DOHH2 (cell line): ENCODE data around the gene INPPL1.
A peak's percentile ranks its signal among the peaks of the same experiment; 100 is the strongest.

Experiments
- H3F3A ChIP-seq: fragments of 200-600 bp; sonication (generic), shearing (Covaris generic); 2 replicates; pipeline ENCODE4 v1.6.0; 2016; ENCODE audit warnings: antibody characterized with exemption, mild to moderate bottlenecking; ENCODE audit not compliant: control insufficient read depth, insufficient read depth
- H3K27ac ChIP-seq: fragments of 200-600 bp; sonication (generic); 2 replicates; pipeline ENCODE4 v1.5.1; 2014; ENCODE audit warnings: low read depth, mild to moderate bottlenecking, low read length, moderate library complexity
- H3K27me3 ChIP-seq: fragments of 200-600 bp; sonication (generic); 2 replicates; pipeline ENCODE4 v1.6.1; 2014; ENCODE audit warnings: mild to moderate bottlenecking, low read length, mixed read lengths; ENCODE audit not compliant: control insufficient read depth
- H3K36me3 ChIP-seq: fragments of 200-600 bp; sonication (generic); 2 replicates; pipeline ENCODE4 v1.6.1; 2014; ENCODE audit warnings: mild to moderate bottlenecking, low read length, moderate library complexity, mixed read lengths; ENCODE audit not compliant: control insufficient read depth
- H3K4me1 ChIP-seq: fragments of 200-600 bp; sonication (generic); 2 replicates; pipeline ENCODE4 v1.6.1; 2014; ENCODE audit warnings: mild to moderate bottlenecking, low read length, mixed read lengths; ENCODE audit not compliant: control insufficient read depth
- H3K4me2 ChIP-seq: fragments of 200-600 bp; sonication (generic); 2 replicates; pipeline ENCODE4 v1.6.0; 2014; ENCODE audit warnings: mild to moderate bottlenecking, low read length, moderate library complexity
- H3K4me3 ChIP-seq: fragments of 200-600 bp; sonication (generic); 2 replicates; pipeline ENCODE4 v1.5.1; 2014; ENCODE audit warnings: mild to moderate bottlenecking, low read length, mixed read lengths
- H3K79me2 ChIP-seq: fragments of 200-600 bp; sonication (generic); 2 replicates; pipeline ENCODE4 v1.6.1; 2014; ENCODE audit warnings: mild to moderate bottlenecking, low read length, mixed read lengths; ENCODE audit not compliant: control insufficient read depth
- H3K9me2 ChIP-seq: fragments of 200-600 bp; sonication (generic); replicated peaks from 2 replicates; pipeline ENCODE4 v1.6.1; 2014; ENCODE audit warnings: mild to moderate bottlenecking, low read length, mixed read lengths; ENCODE audit not compliant: control insufficient read depth
- H3K9me3 ChIP-seq: fragments of 200-600 bp; sonication (generic); 2 replicates; pipeline ENCODE4 v1.6.1; 2014; ENCODE audit warnings: antibody characterized with exemption, low read length, mixed read lengths; ENCODE audit not compliant: control insufficient read depth, insufficient read depth
- H4K20me1 ChIP-seq: fragments of 200-600 bp; sonication (generic); 2 replicates; pipeline ENCODE4 v1.6.0; 2014; ENCODE audit warnings: low read depth, mild to moderate bottlenecking, antibody characterized with exemption, low read length, moderate library complexity; ENCODE audit not compliant: control insufficient read depth, insufficient read depth
- EZH2phosphoT487 ChIP-seq: fragments of 200-600 bp; sonication (generic); IDR thresholded peaks from 2 replicates; pipeline ENCODE4 v1.6.1; 2017; ENCODE audit warnings: borderline replicate concordance, mild to moderate bottlenecking, antibody characterized with exemption, low read length, moderate library complexity, mixed read lengths
- TF ChIP-seq, protein P1 (sequence below): fragments of 200-600 bp; sonication (generic); IDR thresholded peaks from one replicate; pipeline ENCODE4 v1.5.1; 2014; ENCODE audit warnings: antibody characterized with exemption, mild to moderate bottlenecking, low read depth, low read length; ENCODE audit not compliant: poor library complexity, severe bottlenecking

INPPL1 gene

DNA sequence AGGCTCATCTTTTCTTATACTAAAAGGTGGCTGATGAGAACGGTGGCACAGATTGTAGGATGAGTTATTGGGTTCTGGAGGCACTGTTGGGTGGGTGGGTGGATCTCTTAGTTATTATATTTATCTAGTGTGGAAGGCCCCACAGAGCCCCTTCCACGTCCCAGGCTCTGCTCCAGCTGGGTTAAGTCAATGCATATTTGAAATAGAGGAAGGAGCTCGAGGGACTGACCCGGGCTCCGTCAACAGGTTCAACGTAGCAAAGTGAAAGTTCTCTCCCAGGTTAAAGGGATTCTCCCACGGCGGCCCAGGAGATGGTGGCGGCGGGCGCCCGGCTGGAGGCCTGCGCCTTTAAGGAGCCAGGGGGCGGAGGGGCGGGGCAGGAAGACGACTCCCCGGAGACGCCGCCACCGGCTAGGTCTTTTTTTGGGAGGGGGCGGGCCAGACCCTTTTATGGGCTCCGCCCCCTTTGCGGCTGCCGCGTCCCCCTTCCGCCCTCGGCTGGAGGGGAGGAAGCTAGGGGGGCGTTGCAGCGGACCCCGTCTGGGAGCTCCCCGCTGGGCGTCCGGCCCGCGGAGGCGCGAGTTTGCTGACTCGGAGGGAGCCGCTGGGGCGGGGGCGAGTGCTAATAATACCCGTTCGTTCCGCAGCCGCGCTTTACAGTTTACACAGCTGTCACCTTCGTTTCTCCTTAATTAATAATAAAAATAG, 1.5 kb upstream of the INPPL1 start:
- Histone ChIP-seq H3K36me3 (peaks cover 28% of the 10 kb centered on the region), H3K27me3 (no peaks in the 10 kb centered on the region), H3K4me3 (peak overlapping the region; percentile 96), H3K9me3 (no peaks in the 10 kb centered on the region), H4K20me1 (no peaks in the 10 kb centered on the region), H3F3A (no peaks in the 10 kb centered on the region), H3K27ac (peak overlapping the region; percentile 87), H3K9me2 (no peaks in the 10 kb centered on the region), H3K4me2 (peak overlapping the region; percentile 98), H3K4me1 (peaks cover 44% of the 10 kb centered on the region), H3K79me2 (peaks cover 49% of the 10 kb centered on the region)
- TF ChIP-seq, protein P1, sequence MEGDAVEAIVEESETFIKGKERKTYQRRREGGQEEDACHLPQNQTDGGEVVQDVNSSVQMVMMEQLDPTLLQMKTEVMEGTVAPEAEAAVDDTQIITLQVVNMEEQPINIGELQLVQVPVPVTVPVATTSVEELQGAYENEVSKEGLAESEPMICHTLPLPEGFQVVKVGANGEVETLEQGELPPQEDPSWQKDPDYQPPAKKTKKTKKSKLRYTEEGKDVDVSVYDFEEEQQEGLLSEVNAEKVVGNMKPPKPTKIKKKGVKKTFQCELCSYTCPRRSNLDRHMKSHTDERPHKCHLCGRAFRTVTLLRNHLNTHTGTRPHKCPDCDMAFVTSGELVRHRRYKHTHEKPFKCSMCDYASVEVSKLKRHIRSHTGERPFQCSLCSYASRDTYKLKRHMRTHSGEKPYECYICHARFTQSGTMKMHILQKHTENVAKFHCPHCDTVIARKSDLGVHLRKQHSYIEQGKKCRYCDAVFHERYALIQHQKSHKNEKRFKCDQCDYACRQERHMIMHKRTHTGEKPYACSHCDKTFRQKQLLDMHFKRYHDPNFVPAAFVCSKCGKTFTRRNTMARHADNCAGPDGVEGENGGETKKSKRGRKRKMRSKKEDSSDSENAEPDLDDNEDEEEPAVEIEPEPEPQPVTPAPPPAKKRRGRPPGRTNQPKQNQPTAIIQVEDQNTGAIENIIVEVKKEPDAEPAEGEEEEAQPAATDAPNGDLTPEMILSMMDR, result no peak
- no peak for TF ChIP-seq EZH2phosphoT487

DNA sequence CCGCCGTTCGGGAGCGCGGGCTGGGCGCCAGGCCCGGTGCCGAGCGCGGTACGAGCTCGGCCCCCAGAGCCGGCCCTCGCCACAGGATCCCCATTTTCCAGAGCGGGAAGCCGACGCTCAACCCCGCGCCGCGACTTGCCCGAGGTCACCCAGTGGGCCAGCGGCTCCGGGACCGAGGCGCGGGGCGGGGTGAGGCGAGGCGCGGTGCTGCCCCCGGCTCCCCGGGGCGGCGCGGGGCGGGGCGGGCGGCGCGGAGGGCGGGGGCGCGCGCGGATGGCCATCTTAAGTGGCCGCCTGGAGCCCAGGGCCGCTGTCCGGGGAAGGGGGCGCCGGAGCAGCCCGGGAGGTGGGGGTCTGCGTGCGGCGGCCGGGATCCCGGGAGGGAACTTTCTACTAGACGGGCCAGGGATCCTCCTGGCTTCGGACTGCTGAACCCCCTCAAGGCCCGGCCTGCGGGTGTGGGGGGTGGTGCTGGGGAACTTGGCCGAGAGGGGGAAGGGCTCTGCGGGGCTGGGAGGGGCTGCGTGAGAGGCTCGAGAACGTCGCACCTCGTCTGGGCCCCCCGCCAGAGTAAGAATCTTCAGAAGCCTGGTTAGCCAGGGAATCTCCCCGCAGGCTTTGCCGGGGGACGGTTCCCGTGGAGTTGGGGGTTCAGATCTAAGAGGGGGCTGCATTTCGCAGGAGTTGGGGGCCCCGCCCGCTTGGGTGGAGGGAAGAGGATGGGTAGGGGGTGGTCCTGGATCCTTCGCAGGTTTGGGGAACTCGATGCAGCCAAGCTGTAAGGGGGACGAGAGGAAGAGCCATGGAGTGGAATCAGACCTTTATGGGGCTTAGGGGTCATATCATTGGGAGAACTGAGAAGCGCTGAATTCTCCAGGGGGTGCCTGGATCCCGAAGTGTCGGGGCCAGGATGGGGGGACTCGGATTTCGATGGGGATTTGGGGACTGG, 678 bp upstream of the INPPL1 start:
- no peaks in the 10 kb centered on the region for H3F3A ChIP-seq
- H3K4me3 ChIP-seq, result peak overlapping the region; percentile 96
- no peaks in the 10 kb centered on the region for H3K27me3 ChIP-seq
- H3K9me3 ChIP-seq, result no peaks in the 10 kb centered on the region
- H3K36me3 ChIP-seq, result peaks cover 36% of the 10 kb centered on the region
- peaks cover 41% of the 10 kb centered on the region for H3K4me1 ChIP-seq
- no peak for TF ChIP-seq EZH2phosphoT487
- TF ChIP-seq, protein P1, result no peak
- H3K27ac ChIP-seq, result peak overlapping the region; percentile 87
- peaks cover 49% of the 10 kb centered on the region for H3K79me2 ChIP-seq
- peak overlapping the region; percentile 96 for H3K4me2 ChIP-seq
- no peaks in the 10 kb centered on the region for H4K20me1 ChIP-seq
- H3K9me2 ChIP-seq, result no peaks in the 10 kb centered on the region

DNA sequence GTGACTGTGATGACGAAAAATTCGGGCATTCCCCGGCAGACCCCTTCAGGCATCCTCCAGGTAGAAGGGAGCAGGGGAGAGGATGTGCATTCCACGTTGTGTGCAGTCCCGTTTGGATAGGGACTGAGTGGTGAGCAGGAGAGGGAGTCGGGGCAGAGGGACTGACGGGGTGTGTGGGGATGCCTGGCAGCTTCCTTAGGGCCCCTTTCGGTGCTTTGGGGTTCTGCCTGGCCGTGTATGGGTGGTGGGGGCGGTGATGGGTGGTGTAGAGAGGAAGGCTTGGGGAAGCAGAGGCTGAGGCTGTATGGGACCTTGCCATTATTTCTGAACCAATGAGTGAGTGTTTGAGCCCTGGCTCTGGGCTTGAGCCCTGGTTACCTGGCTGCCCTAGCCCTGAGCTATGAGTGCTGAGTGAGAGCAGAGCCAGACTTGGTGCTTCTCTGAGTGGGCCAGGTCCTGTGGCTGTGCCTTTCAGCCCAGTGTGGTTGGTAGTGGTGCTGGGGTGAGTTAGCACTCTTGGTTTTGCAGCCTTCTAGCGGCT, 914 bp downstream of the INPPL1 start:
- peaks cover 40% of the 10 kb centered on the region for H3K4me1 ChIP-seq
- no peaks in the 10 kb centered on the region for H3K27me3 ChIP-seq
- peak overlapping the region; percentile 87 for H3K27ac ChIP-seq
- peak overlapping the region; percentile 96 for H3K4me3 ChIP-seq
- no peak for TF ChIP-seq EZH2phosphoT487
- TF ChIP-seq, protein P1, result no peak
- peaks cover 52% of the 10 kb centered on the region for H3K36me3 ChIP-seq
- peak overlapping the region; percentile 96 for H3K4me2 ChIP-seq
- H3F3A ChIP-seq, result no peaks in the 10 kb centered on the region
- H3K9me2 ChIP-seq, result no peaks in the 10 kb centered on the region
- peaks cover 49% of the 10 kb centered on the region for H3K79me2 ChIP-seq
- no peaks in the 10 kb centered on the region for H3K9me3 ChIP-seq
- no peaks in the 10 kb centered on the region for H4K20me1 ChIP-seq
